Fibroblast of lung (primary cell): ENCODE results near the gene USH2A. TPM values are rescaled to one million over a fixed set of nuclear protein-coding genes. Genes with fewer than 3 reads are reported as not detected.

Experiments
- DNase-seq, 2 donors: peaks; one replicate each; pipeline versions ENCODE4 v3.0.0 to v3.0.0-alpha.2; 2010; ENCODE audit warnings: low read depth in 2 of 2
- H2AFZ ChIP-seq: 2 replicates; pipeline ENCODE4 v1.5.1; 2012; ENCODE audit warnings: low read length, control low read depth, inconsistent platforms
- H3K27ac ChIP-seq: 2 replicates; pipeline ENCODE4 v1.5.1; 2011; ENCODE audit warnings: low read length, control low read depth; ENCODE audit not compliant: insufficient read depth
- H3K27me3 ChIP-seq: 2 replicates; pipeline ENCODE4 v1.5.1; 2011; ENCODE audit warnings: mild to moderate bottlenecking, low read length; ENCODE audit not compliant: control insufficient read depth, insufficient read depth
- H3K36me3 ChIP-seq: 2 replicates; pipeline ENCODE4 v1.5.1; 2011; ENCODE audit warnings: low read length; ENCODE audit not compliant: control insufficient read depth, insufficient read depth
- H3K4me1 ChIP-seq: 2 replicates; pipeline ENCODE4 v1.5.1; 2011; ENCODE audit warnings: low read length; ENCODE audit not compliant: control insufficient read depth, insufficient read depth; ENCODE audit errors: extremely low read depth
- H3K4me2 ChIP-seq: 2 replicates; pipeline ENCODE4 v1.5.1; 2011; ENCODE audit warnings: low read length, control low read depth; ENCODE audit not compliant: insufficient read depth; ENCODE audit errors: extremely low read depth
- H3K4me3 ChIP-seq, 4 experiments: fragments of 200-600 bp in 1 of 4; sonication (generic) in 1 of 4; replicated peaks in 1 of 4; 2 replicates each; pipeline ENCODE4 v1.5.1; 2011 to 2016; ENCODE audit warnings: low read length in 4 of 4, low read depth in 3 of 4, mild to moderate bottlenecking in 3 of 4, control low read depth in 2 of 4, inconsistent platforms in 1 of 4, mixed read lengths in 1 of 4; ENCODE audit not compliant: insufficient read depth in 1 of 4; ENCODE audit errors: control extremely low read depth in 1 of 4
- H3K79me2 ChIP-seq: 2 replicates; pipeline ENCODE4 v1.5.1; 2012; ENCODE audit warnings: mild to moderate bottlenecking, low read length, inconsistent platforms; ENCODE audit not compliant: control insufficient read depth, insufficient read depth
- H3K9ac ChIP-seq: 2 replicates; pipeline ENCODE4 v1.5.1; 2011; ENCODE audit warnings: mild to moderate bottlenecking, low read length, control low read depth; ENCODE audit not compliant: insufficient read depth
- H3K9me3 ChIP-seq: 2 replicates; pipeline ENCODE4 v1.5.1; 2012; ENCODE audit warnings: low read depth, low read length; ENCODE audit not compliant: control insufficient read depth, insufficient read depth
- H4K20me1 ChIP-seq: 2 replicates; pipeline ENCODE4 v1.5.1; 2011; ENCODE audit warnings: low read length; ENCODE audit not compliant: control insufficient read depth, insufficient read depth; ENCODE audit errors: extremely low read depth
- CTCF ChIP-seq, 2 donors: IDR thresholded peaks in 1 of 2; conservative IDR thresholded peaks in 1 of 2; 1 replicate in 1 of 2; 2 replicates in 1 of 2; pipeline ENCODE4 v1.5.1; 2011 to 2012; ENCODE audit warnings: low read length in 2 of 2, control low read depth in 1 of 2, inconsistent platforms in 1 of 2, low read depth in 1 of 2, mild to moderate bottlenecking in 1 of 2
- EZH2 ChIP-seq: IDR thresholded peaks from 2 replicates; pipeline ENCODE4 v1.5.1; 2012; ENCODE audit warnings: low read length, control low read depth, mild to moderate bottlenecking; ENCODE audit errors: missing control alignments
- polyA plus RNA-seq, 2 donors: library from polyadenylated mRNA; depleted of rRNA in 1 of 2; stranded (reverse) in 1 of 2; unstranded in 1 of 2; fragments of >200 nt; gene quantifications; 2 replicates each; pipeline ENCODE4 v1.2.1, GENCODE V29; 2011 to 2012; ENCODE audit warnings: missing spikeins in 1 of 2
- total RNA-seq: library from RNA; depleted of rRNA; stranded (reverse); fragments of >200 nt; gene quantifications from 2 replicates; pipeline ENCODE4 v1.2.1, GENCODE V29; 2014

Gene USH2A
- total and polyA plus RNA-seq, 2 donors (not counting 1 experiment from before 2014, with no cell fraction given) = under 0.01 to 0.01 TPM

DNA sequence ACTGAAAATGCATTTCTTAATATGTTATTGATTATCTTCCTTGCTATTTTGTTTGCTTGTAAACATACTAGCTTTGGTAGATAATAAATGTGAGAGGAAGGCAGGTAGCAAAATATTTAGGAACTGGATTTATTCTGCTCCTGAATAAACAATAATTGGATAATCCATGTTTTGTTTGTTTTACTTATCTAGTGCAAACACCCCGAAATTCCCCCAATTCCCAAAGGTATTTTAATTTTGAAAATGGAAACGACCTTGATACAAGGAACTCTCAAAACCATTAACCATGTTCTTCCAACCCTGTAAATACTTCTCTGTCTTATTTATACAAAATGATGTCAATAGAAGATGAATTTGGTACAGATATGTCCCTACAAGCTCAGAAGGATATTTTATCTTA lies 3.0 kb downstream of the USH2A start:
- TF ChIP-seq EZH2 (no peak), CTCF (conservative IDR thresholded peaks at IDR 0.05 in 1 of 2, IDR thresholded peaks at IDR 0.05 in 1 of 2; ENCODE audit: low read depth in 1 of 2, low read length in 2 of 2) (no peak)
- Histone ChIP-seq H3K9ac (no peak overlapping the region), H4K20me1 (no peaks in the 10 kb centered on the region), H3K9me3 (no peaks in the 10 kb centered on the region), H2AFZ (no peak overlapping the region), H3K4me2 (no peak overlapping the region), H3K79me2 (no peaks in the 10 kb centered on the region), H3K27me3 (no peaks in the 10 kb centered on the region), H3K36me3 (no peaks in the 10 kb centered on the region), H3K4me3 (no peak overlapping the region), H3K4me1 (no peaks in the 10 kb centered on the region), H3K27ac (no peak overlapping the region)
- no peak for DNase-seq

DNA sequence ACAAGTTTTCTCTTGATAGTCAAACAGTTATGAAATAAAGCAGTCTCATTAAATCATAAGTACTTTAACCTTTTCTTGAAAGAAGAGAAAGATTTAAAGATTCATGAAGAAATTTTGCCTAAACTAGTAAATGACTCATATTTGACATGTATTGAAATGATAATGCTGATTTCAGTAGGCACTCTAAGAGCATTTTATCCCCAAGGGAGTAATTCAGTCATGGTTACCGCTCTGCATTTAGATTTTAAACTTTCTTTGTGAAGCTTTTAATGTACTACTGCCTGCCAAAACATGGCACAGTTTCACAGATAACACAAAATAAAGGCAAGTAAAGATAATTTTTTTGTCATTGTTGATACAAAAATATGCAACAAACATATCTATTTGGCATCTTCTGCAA lies 6.8 kb downstream of the USH2A start:
- TF ChIP-seq EZH2 = no peak
- no peak for TF ChIP-seq CTCF (conservative IDR thresholded peaks at IDR 0.05 in 1 of 2, IDR thresholded peaks at IDR 0.05 in 1 of 2; ENCODE audit: low read depth in 1 of 2, low read length in 2 of 2)
- no peak overlapping the region for H2AFZ ChIP-seq
- no peak overlapping the region for H3K4me2 ChIP-seq
- H4K20me1 ChIP-seq = no peaks in the 10 kb centered on the region
- no peak overlapping the region for H3K4me3 ChIP-seq
- DNase-seq = peak in 1 of 2 donors; percentile 13
- H3K36me3 ChIP-seq = no peaks in the 10 kb centered on the region
- no peak overlapping the region for H3K9ac ChIP-seq
- no peaks in the 10 kb centered on the region for H3K4me1 ChIP-seq
- H3K27ac ChIP-seq = no peak overlapping the region
- no peaks in the 10 kb centered on the region for H3K27me3 ChIP-seq
- H3K9me3 ChIP-seq = no peaks in the 10 kb centered on the region
- H3K79me2 ChIP-seq = no peaks in the 10 kb centered on the region

DNA sequence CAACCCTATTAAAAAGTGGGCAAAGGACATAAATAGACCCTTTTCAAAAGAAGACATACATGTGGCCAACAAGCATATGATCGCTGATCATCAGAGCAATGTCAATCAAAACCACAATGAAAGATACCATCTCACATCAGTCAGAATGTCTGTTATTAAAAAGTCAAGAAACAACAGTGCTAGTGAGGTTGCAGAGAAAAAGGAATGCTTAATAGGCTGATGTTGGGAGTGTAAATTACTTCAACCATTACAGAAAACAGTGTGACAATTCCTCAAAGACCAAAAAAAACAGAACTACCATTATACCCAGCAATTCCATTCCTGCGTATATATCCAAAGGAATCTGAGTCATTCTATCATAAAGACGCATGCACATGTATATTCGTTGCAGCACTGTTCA lies 13.2 kb downstream of the USH2A start:
- H3K9me3 ChIP-seq = no peaks in the 10 kb centered on the region
- no peaks in the 10 kb centered on the region for H3K4me1 ChIP-seq
- no peaks in the 10 kb centered on the region for H3K79me2 ChIP-seq
- no peak for DNase-seq
- H3K27ac ChIP-seq = no peak overlapping the region
- H4K20me1 ChIP-seq = no peaks in the 10 kb centered on the region
- H3K4me2 ChIP-seq = no peak overlapping the region
- no peak overlapping the region for H3K4me3 ChIP-seq
- H2AFZ ChIP-seq = no peak overlapping the region
- TF ChIP-seq EZH2 = no peak
- TF ChIP-seq CTCF (conservative IDR thresholded peaks at IDR 0.05 in 1 of 2, IDR thresholded peaks at IDR 0.05 in 1 of 2; ENCODE audit: low read depth in 1 of 2, low read length in 2 of 2) = no peak
- H3K9ac ChIP-seq = no peak overlapping the region
- H3K27me3 ChIP-seq = no peaks in the 10 kb centered on the region
- H3K36me3 ChIP-seq = no peaks in the 10 kb centered on the region
